H9 (cell line): ENCODE data around the gene PODXL2. TPM values are rescaled to one million over a fixed set of nuclear protein-coding genes. Genes with fewer than 3 reads are reported as not detected.
A peak's percentile ranks its signal among the peaks of the same experiment; 100 is the strongest.

Source experiments
- DNase-seq: peaks from one replicate; pipeline ENCODE4 v3.0.0-alpha.2; 2017
- H2AFZ ChIP-seq: one replicate; pipeline ENCODE4 v1.6.1; 2013; ENCODE audit warnings: mild to moderate bottlenecking, low read length, control low read depth, moderate library complexity
- H2AK5ac ChIP-seq: 2 replicates; pipeline ENCODE4 v1.6.1; 2013; ENCODE audit warnings: low read length, control low read depth, mixed read lengths; ENCODE audit not compliant: insufficient read length
- H2BK120ac ChIP-seq: one replicate; pipeline ENCODE4 v1.6.1; 2013; ENCODE audit warnings: low read depth, mild to moderate bottlenecking, low read length, control low read depth, inconsistent platforms; ENCODE audit not compliant: poor library complexity, severe bottlenecking
- H2BK12ac ChIP-seq: 2 replicates; pipeline ENCODE4 v1.6.1; 2013; ENCODE audit warnings: low read length, control low read depth, mixed read lengths, low read depth; ENCODE audit not compliant: insufficient read length
- H2BK15ac ChIP-seq: 2 replicates; pipeline ENCODE4 v1.6.1; 2013; ENCODE audit warnings: low read depth, low read length, control low read depth
- H2BK20ac ChIP-seq: one replicate; pipeline ENCODE4 v1.6.1; 2013; ENCODE audit warnings: low read depth, mild to moderate bottlenecking, low read length, control low read depth, inconsistent platforms; ENCODE audit not compliant: poor library complexity, severe bottlenecking
- H2BK5ac ChIP-seq: 2 replicates; pipeline ENCODE4 v1.6.1; 2013; ENCODE audit warnings: low read length, control low read depth, mixed read lengths; ENCODE audit not compliant: insufficient read length
- H3K14ac ChIP-seq: 2 replicates; pipeline ENCODE4 v1.6.1; 2013; ENCODE audit warnings: low read length, control low read depth; ENCODE audit not compliant: insufficient read depth
- H3K18ac ChIP-seq: 2 replicates; pipeline ENCODE4 v1.6.1; 2013; ENCODE audit warnings: low read depth, mild to moderate bottlenecking, mixed read lengths, low read length, control low read depth; ENCODE audit not compliant: insufficient read length
- H3K23ac ChIP-seq: 2 replicates; pipeline ENCODE4 v1.6.1; 2013; ENCODE audit warnings: low read length, control low read depth, mixed read lengths, low read depth; ENCODE audit not compliant: insufficient read length
- H3K23me2 ChIP-seq: 2 replicates; pipeline ENCODE4 v1.6.1; 2013; ENCODE audit warnings: low read depth, mild to moderate bottlenecking, mixed read lengths, low read length, control low read depth; ENCODE audit not compliant: insufficient read length, poor library complexity, severe bottlenecking
- H3K27ac ChIP-seq: 2 replicates; pipeline ENCODE4 v1.5.1; 2013; ENCODE audit warnings: low read length, control low read depth, mixed read lengths, low read depth; ENCODE audit not compliant: insufficient read length
- H3K27me3 ChIP-seq: 2 replicates; pipeline ENCODE4 v1.6.1; 2013; ENCODE audit warnings: low read length, control low read depth, inconsistent platforms; ENCODE audit not compliant: insufficient read depth
- H3K4ac ChIP-seq: 2 replicates; pipeline ENCODE4 v1.6.1; 2013; ENCODE audit warnings: low read depth, mild to moderate bottlenecking, control low read depth, inconsistent platforms, low read length, moderate library complexity
- H3K4me1 ChIP-seq: 2 replicates; pipeline ENCODE4 v1.6.1; 2013; ENCODE audit warnings: low read length, control low read depth, inconsistent platforms; ENCODE audit not compliant: insufficient read depth
- H3K4me2 ChIP-seq: 2 replicates; pipeline ENCODE4 v1.6.1; 2013; ENCODE audit warnings: low read length, control low read depth, mixed read lengths; ENCODE audit not compliant: insufficient read length, insufficient read depth
- H3K56ac ChIP-seq: 2 replicates; pipeline ENCODE4 v1.6.1; 2013; ENCODE audit warnings: low read depth, mild to moderate bottlenecking, mixed read lengths, low read length, control low read depth; ENCODE audit not compliant: insufficient read length
- H3K79me1 ChIP-seq: 2 replicates; pipeline ENCODE4 v1.6.1; 2013; ENCODE audit warnings: low read depth, mild to moderate bottlenecking, moderate library complexity, low read length, control low read depth, inconsistent platforms; ENCODE audit not compliant: insufficient read depth, poor library complexity, severe bottlenecking
- H3K79me2 ChIP-seq: 2 replicates; pipeline ENCODE4 v1.6.1; 2013; ENCODE audit warnings: low read length, control low read depth, inconsistent platforms; ENCODE audit not compliant: insufficient read depth
- H3K9ac ChIP-seq: 2 replicates; pipeline ENCODE4 v1.6.1; 2013; ENCODE audit warnings: low read length, control low read depth, mixed read lengths; ENCODE audit not compliant: insufficient read length; ENCODE audit errors: extremely low read depth
- H3K9me3 ChIP-seq: one replicate; pipeline ENCODE4 v1.6.1; 2013; ENCODE audit warnings: low read depth, low read length, inconsistent platforms; ENCODE audit not compliant: control insufficient read depth
- H3T11ph ChIP-seq: one replicate; pipeline ENCODE4 v1.6.1; 2013; ENCODE audit warnings: mild to moderate bottlenecking, low read length, control low read depth, inconsistent platforms
- H4K20me1 ChIP-seq: one replicate; pipeline ENCODE4 v1.6.1; 2013; ENCODE audit not compliant: control insufficient read depth, insufficient read length, insufficient read depth
- H4K5ac ChIP-seq: 2 replicates; pipeline ENCODE4 v1.6.1; 2013; ENCODE audit warnings: low read depth, mild to moderate bottlenecking, mixed read lengths, low read length, control low read depth; ENCODE audit not compliant: insufficient read length
- H4K8ac ChIP-seq: replicated peaks from 2 replicates; pipeline ENCODE4 v1.6.1; 2013; ENCODE audit warnings: low read length, control low read depth, mixed read lengths, low read depth; ENCODE audit not compliant: insufficient read length
- H4K91ac ChIP-seq: 2 replicates; pipeline ENCODE4 v1.6.1; 2013; ENCODE audit warnings: low read depth, mild to moderate bottlenecking, moderate library complexity, mixed read lengths, low read length, control low read depth; ENCODE audit not compliant: insufficient read length
- H3K27ac Mint-ChIP-seq, 3 experiments: 2 replicates in 2 of 3; 3 replicates in 1 of 3; pipeline ENCODE4 v1.8.0; 2020 to 2021; ENCODE audit warnings: mixed read lengths in 3 of 3, mild to moderate bottlenecking in 1 of 3, moderate library complexity in 1 of 3
- H3K27me3 Mint-ChIP-seq: 2 replicates; pipeline ENCODE4 v1.8.0; 2021; ENCODE audit warnings: low read depth, mild to moderate bottlenecking, moderate library complexity, mixed read lengths
- H3K36me3 Mint-ChIP-seq, 3 experiments: 2 replicates in 2 of 3; 3 replicates in 1 of 3; pipeline ENCODE4 v1.8.0; 2020 to 2021; ENCODE audit warnings: low read depth in 3 of 3, mixed read lengths in 3 of 3; ENCODE audit not compliant: insufficient read depth in 1 of 3
- H3K4me1 Mint-ChIP-seq, 2 experiments: 2 replicates each; pipeline ENCODE4 v1.8.0; 2020; ENCODE audit warnings: mixed read lengths in 2 of 2
- H3K4me3 Mint-ChIP-seq, 2 experiments: 2 replicates in 1 of 2; 3 replicates in 1 of 2; pipeline ENCODE4 v1.8.0; 2020 to 2021; ENCODE audit warnings: mild to moderate bottlenecking in 2 of 2, mixed read lengths in 2 of 2, moderate library complexity in 1 of 2
- H3K9me3 Mint-ChIP-seq, 2 experiments: 2 replicates in 1 of 2; 3 replicates in 1 of 2; pipeline ENCODE4 v1.8.0; 2020; ENCODE audit warnings: mild to moderate bottlenecking in 2 of 2, mixed read lengths in 2 of 2, moderate library complexity in 1 of 2
- WGBS: extraction: QIAGEN DNeasy Blood & Tissue Kit; methylation state at CpG from one replicate; pipeline ENCODE4 v1.1.7; 2013; ENCODE audit warnings: missing lambda C conversion rate, low lambda C conversion rate, mixed read lengths; ENCODE audit not compliant: insufficient read length; ENCODE audit errors: extremely low coverage; 5-methylcytosine and 5-hydroxymethylcytosine counted together
- total RNA-seq: library from RNA; stranded (reverse); gene quantifications from 2 replicates; pipeline ENCODE4 v1.2.1, GENCODE V29; 2021
- TF ChIP-seq, protein P1 (sequence below): fragments of 200-600 bp; sonication (generic); conservative IDR thresholded peaks from 3 replicates; pipeline ENCODE4 v1.8.0; 2021; ENCODE audit warnings: antibody characterized with exemption, mild to moderate bottlenecking

Gene PODXL2
- total RNA-seq, 1 experiment from 2014 or later, result 24.6 TPM

DNA sequence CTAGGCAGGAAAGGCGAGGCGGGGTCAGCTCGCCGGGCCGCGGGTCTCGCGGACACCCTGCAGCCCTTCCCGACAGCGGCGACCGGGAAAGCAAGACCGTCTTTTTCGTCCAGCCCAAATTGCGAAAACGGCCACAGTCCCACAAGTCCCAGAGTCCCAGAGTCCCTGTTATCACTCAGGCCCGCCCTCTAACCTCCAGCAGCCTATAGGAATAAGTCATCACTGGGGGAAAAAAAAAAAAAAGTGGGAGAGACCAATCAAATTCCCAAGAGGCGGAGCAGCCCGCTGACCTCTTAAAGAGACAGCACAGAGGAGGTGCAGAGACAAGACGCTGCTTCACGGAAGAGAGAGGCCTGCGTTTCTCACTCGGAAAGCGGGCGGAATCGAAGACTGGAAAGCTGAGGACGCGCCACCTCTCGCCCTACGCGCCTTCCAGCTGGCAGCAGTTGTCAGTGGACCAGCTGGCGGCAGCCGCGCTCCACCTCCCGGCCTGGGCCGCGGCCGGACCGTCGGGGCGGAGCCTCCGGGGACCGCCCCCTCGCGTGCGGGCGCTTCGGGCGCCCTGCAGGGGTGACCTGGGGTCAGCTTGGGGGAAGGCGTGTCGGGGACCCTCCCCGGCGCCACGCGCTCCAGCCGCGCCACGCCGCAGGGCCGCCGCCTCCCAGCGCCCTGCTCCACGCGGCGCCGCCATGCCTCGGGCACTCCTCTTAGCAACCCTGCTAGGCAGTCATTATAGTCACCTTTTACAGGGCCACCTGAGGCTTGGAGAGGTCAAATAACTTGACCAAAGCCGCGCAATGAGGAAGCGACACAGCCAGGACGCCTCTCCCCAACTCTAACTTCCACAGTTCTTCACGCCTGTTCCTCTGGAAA is 38.2 kb upstream of the PODXL2 start, which contains the start of gene TPRA1:
Gene TPRA1, minus strand, starts transcription at position 141 of the 873 bp plus-strand sequence. CDS start 10,587 bp downstream, outside the sequence.
- H3K27ac ChIP-seq, result no peak within 1 kb of the TSS
- no peak within 1 kb of the TSS for H2BK5ac ChIP-seq
- no peaks in the 10 kb centered on the region for H3K79me2 ChIP-seq
- WGBS, result no CpG with 5 or more reads among the region's 72 CpGs
- H3K4me1 Mint-ChIP-seq, result peaks cover 21 to 22% of the 10 kb centered on the region in 2 experiments
- H3K27ac Mint-ChIP-seq, result peak within 1 kb of the TSS; percentile 94 to 97 (median 94)
- H4K5ac ChIP-seq, result no peak within 1 kb of the TSS
- peaks cover 7% of the 10 kb centered on the region for H3K27me3 Mint-ChIP-seq
- no peaks in the 10 kb centered on the region for H3K4me1 ChIP-seq
- no peak within 1 kb of the TSS for H2BK120ac ChIP-seq
- peak within 1 kb of the TSS; percentile 34 for H3K4me2 ChIP-seq
- H3K27me3 ChIP-seq, result no peaks in the 10 kb centered on the region
- no peaks in the 10 kb centered on the region for H3K79me1 ChIP-seq
- DNase-seq, result peak; percentile 94
- peaks cover 0 to 8% (median 4%) of the 10 kb centered on the region in 3 experiments; a peak in 3 of 7 replicates for H3K36me3 Mint-ChIP-seq
- no peak within 1 kb of the TSS for H4K8ac ChIP-seq
- H4K91ac ChIP-seq, result no peak within 1 kb of the TSS
- H3K4ac ChIP-seq, result no peak within 1 kb of the TSS
- no peak within 1 kb of the TSS for H2BK15ac ChIP-seq
- H3K9me3 Mint-ChIP-seq, result no peaks in the 10 kb centered on the region; a peak in 1 of 5 replicates
- H3K9ac ChIP-seq, result peak within 1 kb of the TSS; percentile 35
- no peak within 1 kb of the TSS for H2BK20ac ChIP-seq
- H2BK12ac ChIP-seq, result no peak within 1 kb of the TSS
- TF ChIP-seq, protein P1, sequence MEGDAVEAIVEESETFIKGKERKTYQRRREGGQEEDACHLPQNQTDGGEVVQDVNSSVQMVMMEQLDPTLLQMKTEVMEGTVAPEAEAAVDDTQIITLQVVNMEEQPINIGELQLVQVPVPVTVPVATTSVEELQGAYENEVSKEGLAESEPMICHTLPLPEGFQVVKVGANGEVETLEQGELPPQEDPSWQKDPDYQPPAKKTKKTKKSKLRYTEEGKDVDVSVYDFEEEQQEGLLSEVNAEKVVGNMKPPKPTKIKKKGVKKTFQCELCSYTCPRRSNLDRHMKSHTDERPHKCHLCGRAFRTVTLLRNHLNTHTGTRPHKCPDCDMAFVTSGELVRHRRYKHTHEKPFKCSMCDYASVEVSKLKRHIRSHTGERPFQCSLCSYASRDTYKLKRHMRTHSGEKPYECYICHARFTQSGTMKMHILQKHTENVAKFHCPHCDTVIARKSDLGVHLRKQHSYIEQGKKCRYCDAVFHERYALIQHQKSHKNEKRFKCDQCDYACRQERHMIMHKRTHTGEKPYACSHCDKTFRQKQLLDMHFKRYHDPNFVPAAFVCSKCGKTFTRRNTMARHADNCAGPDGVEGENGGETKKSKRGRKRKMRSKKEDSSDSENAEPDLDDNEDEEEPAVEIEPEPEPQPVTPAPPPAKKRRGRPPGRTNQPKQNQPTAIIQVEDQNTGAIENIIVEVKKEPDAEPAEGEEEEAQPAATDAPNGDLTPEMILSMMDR, result no peak
- peaks cover 5% of the 10 kb centered on the region for H3K23me2 ChIP-seq
- H3K4me3 Mint-ChIP-seq, result peak within 1 kb of the TSS; percentile 75 to 93
- H3K56ac ChIP-seq, result no peak within 1 kb of the TSS
- no peak within 1 kb of the TSS for H3T11ph ChIP-seq
- H2AFZ ChIP-seq, result no peak within 1 kb of the TSS
- H4K20me1 ChIP-seq, result peaks cover 3% of the 10 kb centered on the region
- 0 out of 2 replicates have a peak within 1 kb of the TSS, but pooled peaks have one; percentile 10 for H3K14ac ChIP-seq
- H3K18ac ChIP-seq, result no peak within 1 kb of the TSS
- no peaks in the 10 kb centered on the region for H3K9me3 ChIP-seq
- no peak within 1 kb of the TSS for H3K23ac ChIP-seq
- no peak within 1 kb of the TSS for H2AK5ac ChIP-seq
